GM19328 (cell line): ENCODE results near the gene FBXO8.
"Not testable (repeated sequence)": the region's sequence is repeated elsewhere in the genome, so short reads cannot be mapped to it uniquely, and the experiment has no call there.

Experiments
- ATAC-seq: cut with Tn5 transposase; IDR thresholded peaks from one replicate; pipeline ENCODE4 v1.9.1; 2021; ENCODE audit warnings: mild to moderate bottlenecking, moderate library complexity; ENCODE audit not compliant: unreplicated experiment

Gene FBXO8, protein sequence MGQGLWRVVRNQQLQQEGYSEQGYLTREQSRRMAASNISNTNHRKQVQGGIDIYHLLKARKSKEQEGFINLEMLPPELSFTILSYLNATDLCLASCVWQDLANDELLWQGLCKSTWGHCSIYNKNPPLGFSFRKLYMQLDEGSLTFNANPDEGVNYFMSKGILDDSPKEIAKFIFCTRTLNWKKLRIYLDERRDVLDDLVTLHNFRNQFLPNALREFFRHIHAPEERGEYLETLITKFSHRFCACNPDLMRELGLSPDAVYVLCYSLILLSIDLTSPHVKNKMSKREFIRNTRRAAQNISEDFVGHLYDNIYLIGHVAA

DNA sequence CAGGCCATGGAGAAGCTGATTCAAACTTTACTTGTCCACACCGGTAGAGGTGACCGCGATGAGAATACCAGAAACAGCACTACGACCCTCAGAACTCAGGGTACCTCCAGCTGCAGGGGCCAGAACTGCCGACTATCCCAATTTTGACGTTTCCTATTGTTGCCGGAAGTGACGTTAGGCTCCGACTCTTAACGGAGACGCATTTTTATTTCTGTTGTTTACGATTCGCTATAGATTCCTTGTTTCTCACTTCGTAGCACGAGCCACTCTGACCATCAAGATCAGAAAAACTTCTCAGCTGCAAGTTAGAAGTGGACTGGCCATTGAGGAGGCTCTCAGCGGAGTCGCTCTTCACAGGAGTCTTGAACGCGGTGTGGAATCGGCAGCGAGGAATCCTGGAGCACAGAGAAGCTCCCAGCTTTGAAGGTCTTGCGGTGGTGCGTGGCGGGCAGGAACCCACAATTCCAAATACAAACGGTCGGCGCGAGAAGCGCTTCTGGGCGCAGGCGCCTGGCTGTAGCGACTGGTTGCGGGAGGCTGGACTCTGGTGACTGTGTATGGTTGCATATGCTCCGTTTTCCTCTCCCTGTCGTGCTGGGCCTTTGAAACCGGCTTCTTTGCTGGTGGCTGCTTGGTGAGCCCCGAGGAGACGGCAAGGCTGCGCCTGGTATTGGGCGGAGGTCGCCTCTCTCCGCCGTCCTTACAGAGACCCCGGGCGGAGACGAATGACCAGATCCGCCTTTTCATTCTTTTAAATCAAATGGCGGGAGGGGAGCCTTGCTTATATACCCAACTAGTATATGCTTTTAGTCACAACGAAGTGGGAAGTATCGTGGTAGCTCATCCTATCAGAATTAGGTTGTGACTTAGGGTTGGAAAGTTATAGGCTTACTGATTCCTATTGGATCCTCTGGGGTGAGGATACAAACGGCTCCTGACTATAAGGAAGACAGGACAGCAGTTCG lies at the start of gene FBXO8, which contains the start of gene CEP44:
Gene FBXO8, minus strand, starts transcription at position 161 of the 965 bp plus-strand sequence. CDS start 20,575 bp downstream, outside the sequence.
Gene CEP44, plus strand, starts transcription at position 405 of the 965 bp plus-strand sequence. CDS start 15,211 bp downstream, outside the sequence.
- peak; percentile 57 for ATAC-seq

DNA sequence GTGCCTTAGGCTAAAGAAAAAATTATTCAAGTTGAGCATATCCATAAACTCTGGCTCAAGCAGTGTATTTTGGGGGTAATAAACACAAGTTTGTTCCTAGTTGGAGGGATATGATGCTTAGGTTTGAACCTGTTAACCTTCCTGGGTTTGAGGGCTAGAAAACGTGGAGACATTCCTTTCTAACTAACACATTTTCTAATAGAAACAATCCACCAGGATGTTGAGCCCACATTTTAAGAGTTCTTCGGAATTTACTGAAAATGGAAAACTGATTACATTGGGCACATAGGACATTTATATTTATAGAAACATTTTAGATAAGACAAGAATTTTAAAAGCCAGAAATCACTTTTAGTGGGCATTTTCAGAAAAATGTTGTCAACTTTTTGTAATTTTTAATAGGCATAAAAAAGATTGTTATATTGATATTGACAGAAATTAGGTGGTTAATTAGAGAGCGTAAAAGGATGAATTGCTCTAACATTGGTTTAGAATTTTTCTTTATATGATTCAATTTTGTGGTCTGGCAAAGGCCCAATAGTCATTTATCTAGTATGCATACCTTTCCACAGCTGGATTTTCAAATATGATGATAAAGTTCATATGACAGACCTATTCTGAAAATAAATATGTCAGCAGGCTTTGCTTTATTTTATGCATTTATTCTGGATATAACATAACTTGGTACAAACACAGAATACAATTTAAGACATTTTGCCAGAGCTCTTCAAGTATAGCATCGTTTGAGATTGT lies 49.5 kb upstream of the FBXO8 start:
- ATAC-seq = no peak

DNA sequence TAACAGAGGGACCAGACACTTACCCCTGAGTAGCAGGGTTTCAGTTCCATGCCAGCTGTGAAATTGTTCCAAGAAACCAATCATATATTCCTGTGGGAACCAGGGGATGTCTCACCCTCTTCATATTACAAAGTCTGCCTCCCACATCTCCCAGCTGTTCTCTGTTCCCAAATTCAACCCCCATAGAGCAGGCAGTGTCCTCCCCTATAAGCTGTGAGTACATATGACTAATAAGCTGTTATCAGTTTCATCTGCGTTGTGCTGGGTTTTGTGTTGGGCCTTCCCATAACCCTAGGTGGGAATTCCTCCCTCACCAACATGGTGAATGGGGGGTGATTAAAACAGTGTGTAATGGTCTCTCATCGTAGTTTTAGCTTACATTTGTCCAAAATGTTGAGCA lies 41.3 kb upstream of the FBXO8 start:
- no peak for ATAC-seq

DNA sequence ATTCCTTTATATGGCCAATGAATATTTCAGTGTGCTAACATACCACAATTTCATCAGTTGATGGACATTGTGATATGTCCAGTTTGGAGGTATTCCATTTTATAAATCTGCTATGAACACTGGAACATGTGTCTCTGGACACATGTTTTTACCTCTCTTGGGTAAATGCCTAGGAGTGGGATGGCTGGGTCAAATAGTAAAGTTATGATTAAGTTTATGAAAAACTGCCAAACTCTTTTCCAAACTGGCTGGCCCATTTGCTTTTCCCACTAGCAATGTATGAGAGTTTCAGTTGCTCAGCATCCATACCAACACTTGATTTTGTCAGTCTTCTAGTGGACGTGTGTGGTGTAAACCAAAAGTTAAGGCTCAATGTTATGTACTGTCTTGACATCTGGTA lies 40.8 kb upstream of the FBXO8 start:
- ATAC-seq = no peak

DNA sequence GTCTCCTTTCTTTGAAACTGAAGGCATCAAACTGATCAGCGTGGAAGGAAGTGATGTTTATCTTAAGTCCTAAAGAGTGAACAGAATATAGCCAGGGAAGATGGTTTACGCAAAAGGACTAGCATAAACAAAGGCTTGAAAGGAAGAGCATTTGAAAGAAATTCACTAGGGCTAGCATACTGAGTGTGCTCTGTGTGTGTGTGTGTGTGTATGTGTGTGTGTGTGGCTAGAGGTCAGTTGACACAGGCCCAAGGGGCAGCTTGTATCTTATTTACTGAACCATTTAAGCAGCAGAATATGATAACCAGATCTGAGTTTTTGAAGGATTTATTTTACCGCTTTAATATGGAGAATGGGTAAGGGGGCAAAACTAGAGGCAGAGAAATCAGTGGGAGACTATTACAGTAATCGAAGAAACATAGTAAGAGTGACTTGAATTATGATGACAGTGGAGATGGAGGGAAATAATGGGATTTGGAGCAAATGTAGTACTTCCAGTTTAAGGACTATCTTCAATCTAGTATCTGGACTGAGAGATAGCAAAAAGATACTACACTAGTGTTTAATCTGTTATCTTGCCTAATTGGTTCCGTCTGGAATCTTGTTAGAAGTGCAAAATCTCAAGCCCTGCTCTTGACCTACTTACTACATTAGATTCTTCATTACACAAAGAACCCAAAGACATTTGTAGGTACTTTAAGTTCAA lies 37.2 kb upstream of the FBXO8 start:
- no peak for ATAC-seq

DNA sequence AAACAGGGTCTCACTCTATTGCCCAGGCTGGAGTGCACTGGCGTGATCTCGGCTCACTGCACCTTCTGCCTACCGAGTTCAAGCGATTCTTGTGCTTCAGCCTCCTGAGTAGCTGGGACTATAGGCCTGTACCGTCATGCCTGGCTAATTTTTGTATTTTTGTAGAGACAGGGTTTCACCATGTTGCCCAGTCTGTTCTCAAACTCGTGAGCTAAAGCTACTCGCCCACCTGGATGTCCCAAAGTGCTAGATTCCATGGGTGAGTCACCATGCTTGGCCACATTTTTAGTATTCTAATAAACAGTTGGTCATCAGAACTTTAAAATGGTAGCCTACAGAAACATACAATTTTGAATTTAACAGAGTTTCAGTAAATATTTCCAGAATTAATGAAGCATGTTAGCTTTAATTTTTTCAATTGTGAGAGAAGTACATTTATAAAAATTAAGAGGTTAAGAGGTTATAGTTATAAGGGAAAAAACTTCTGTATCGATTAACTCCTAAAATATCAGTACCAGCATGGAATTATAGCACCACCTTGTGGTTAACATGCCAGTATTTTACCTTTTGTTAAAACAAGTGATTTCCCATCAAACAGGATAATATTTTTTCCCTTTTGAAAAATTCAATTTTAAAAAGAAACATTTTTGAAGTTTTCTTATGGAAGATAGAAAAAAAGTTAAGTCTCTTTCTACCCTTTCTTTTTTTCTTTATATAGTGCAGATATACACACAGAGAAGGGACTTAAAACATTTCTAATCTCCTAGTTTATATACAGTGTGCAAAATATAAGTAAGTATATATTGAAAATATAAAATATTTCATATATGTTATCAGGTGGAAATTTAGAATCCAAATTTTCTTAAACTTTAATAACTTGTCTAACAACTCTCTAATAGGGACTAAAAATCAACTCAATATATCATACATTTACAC lies 35.6 kb upstream of the FBXO8 start:
- no peak for ATAC-seq

DNA sequence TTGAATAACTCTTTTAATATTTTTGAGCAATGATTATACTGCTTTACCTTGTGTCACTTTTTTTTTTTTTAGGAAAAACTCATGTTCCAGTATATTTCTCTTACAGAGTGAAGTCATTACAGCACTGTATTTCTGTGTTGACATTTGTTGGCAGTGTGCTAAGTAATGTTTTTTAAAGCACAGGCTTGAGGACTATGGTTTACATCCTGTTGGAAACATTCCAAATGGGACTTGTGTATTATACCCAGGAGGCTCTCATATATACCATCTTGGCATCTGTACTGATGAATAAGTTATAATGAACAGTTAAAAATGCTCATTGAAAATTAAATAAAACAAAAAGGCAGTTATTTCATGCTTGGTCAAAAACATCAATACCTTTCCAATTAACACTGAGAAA lies 34.1 kb upstream of the FBXO8 start:
- ATAC-seq = no peak

DNA sequence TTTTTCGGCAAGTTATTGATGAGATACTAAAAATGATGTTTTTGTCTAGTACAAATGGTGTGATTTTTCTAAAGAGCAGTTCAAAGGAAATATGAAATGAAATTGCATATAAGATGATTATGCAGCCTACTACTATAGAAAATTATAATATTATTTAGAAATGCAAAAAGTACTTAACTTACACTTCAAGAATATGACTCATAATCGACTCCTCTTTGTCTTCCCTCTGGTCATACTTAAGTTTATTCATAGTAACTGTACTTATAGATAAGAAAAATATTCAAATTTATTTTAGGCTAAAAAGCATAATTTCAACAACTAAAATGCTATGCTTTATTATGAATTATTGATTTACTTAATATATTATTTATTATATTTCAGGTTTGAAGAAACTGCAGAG lies 33.5 kb upstream of the FBXO8 start:
- no peak for ATAC-seq

DNA sequence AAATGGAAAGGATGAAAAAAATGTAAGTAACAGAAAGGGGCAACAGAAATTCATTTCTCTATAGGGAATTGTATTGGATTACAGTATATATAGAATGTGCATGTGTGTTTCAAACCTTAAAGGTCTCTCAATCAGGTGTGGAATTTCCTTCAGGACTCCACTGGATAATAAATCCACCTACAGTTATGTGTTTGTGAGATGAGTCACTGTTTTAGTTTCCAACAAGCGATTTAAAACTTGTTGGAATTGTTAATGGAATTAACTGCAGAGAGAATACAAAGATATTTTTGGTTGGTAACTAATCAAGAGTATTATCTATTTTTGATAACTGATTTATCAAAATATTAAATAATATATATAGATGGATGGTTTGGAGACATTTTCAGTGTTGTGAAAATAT lies 33.1 kb upstream of the FBXO8 start:
- no peak for ATAC-seq

DNA sequence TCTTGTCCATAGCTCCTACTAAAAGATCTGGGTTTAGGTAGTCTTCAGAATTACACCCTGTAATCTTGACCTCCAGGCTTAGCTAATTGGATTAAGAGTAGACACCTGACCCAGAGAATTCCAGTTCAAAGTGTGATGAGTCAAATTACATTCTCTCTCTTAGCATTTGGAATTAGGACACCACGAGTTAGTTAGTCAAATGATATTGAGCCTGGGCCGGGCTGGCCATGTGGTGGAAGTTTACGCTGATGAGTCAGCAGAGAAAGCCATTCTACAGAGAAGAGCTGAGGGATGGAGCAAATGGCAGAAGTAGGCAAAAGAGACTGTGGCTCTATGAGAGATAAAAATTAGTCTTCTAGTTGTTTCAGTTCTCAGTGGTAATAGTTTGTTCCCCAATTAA lies 31.3 kb upstream of the FBXO8 start:
- ATAC-seq = no peak

DNA sequence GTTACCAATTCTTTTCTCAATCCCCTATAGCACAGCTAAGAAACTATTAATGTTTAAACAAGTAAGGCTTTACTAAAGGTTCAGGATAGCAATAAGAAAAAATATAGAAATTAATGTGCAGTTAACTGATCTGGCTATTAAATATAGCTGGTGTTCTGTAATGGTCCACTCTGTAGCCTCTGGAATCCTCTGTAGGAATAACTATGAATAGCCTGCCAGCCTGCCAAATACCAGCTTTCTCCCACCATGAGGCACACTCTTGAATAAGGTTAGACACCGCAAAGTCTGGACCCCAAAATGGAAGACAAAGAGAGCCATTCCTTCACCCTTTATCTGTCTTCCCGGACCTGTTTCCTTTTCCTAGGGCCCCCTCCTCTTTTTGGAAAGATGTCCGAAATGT lies 30.8 kb upstream of the FBXO8 start:
- no peak for ATAC-seq

DNA sequence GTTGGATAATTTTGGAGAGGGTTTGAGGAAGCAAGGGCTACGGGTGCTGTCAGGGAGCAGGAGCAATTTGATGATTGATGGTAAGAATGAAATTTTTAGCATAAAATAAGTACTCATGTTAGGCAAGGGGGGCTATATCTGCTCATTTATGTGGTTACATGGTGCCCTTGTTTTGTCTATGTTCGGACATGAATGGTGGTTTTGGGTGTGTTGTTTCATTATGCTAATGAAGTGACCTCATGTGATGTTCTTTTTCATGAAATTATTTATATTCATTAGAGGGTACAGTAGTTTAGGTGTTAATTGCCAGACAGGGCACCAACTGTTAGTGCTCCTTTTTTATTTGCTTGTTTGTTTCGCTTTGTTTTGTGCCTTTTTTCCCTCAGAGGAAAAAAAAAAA lies 29.5 kb upstream of the FBXO8 start:
- ATAC-seq = no peak

DNA sequence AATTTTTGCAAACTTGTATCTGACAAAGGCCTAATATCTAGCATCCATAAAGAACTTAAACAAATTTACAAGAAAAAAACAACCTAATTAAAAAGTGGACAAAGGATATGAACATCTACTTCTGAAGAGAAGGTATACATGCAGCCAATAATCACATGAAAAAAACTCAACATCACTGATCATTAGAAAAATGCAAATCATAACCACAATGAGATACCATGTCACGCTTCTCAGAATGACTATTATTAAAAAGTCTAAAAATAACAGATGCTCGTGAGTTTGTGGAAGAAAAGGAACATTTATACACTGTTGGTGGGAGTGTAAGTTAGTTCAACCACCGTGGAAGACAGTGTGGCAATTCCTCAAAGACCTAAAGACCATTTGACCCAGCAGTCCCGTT lies 24.2 kb upstream of the FBXO8 start:
- no peak for ATAC-seq

DNA sequence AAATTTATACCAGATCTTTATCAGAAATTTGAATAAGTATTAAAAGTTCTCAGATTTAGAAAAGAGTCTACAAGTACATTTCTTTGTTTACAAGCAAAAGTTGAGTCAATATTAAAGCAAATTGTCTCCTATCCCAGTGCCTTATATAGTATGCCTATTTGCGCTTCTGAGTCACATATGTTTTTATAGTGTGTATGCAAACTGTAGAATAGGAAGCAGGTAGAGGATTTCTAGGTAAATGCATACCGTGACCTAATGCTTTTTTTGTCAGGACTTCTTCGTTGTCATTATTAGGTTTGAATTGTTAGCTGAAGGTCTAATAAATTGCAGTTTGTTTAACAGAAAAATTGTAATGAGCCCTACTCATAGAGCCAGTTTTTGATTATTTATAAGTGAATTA lies 22.5 kb upstream of the FBXO8 start:
- ATAC-seq = no peak

DNA sequence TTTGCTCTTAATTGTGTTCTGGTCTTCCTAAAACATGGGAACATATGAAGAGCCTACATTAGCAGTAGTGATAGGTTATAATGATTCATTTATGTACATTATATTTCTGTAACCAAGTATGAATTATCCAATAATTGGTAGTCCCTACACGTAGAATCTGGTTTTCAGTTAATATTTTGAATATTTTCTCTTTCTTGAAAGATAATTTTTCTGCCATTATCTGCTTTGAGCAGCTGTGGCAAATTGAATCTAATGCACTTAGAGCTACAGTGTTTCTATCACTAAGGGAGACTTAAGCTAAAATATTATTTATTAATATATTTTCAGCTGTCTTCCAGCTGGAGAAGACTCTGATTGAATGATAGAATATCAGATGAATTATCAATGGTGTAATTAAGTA lies 21.2 kb upstream of the FBXO8 start:
- no peak for ATAC-seq

DNA sequence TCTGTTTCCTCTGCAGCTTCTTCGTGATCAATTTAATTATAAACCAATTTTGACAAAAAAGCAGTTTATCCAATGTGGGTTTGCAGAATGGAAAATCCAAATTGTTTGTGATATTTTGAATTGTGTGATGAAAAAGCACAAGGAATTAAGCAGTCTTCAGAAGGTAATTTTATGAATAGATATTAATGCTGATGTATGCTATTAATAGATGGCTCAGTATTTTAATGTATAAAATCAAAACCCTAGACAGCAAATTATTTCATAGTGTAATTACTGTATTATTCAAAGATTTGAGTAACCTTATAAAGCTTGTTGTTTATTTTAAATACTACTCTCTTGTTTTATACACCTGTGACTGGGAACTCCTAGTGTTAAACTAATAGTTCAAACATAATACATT lies 20.2 kb upstream of the FBXO8 start:
- no peak for ATAC-seq

DNA sequence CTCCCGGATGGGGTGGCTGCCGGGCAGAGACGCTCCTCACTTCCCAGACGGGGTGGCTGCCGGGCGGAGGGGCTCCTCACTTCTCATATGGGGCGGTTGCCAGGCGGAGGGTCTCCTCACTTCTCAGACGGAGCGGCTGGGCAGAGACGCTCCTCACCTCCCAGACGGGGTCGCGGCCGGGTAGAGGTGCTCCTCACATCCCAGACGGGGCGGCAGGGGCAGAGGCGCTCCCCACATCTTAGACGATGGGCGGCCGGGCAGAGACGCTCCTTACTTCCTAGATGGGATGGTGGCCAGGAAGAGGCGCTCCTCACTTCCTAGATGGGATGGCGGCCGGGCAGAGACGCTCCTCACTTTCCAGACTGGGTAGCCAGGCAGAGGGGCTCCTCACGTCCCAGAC lies 11.7 kb upstream of the FBXO8 start:
- ATAC-seq = not testable (repeated sequence)

DNA sequence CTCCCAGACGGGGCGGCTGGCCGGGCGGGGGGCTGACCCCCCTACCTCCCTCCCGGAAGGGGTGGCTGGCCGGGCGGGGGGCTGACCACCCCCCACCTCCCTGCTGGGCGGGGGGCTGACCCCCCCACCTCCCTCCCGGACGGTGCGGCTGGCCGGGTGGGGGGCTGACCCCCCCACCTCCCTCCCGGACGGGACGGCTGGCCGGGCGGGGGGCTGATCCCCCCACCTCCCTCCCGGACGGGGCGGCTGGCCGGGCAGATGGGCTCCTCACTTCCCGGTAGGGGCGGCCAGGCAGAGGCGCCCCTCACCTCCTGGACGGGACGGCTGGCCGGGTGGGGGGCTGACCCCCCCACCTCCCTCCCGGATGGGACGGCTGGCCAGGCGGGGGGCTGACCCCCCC lies 11.2 kb upstream of the FBXO8 start:
- ATAC-seq = not testable (repeated sequence)

DNA sequence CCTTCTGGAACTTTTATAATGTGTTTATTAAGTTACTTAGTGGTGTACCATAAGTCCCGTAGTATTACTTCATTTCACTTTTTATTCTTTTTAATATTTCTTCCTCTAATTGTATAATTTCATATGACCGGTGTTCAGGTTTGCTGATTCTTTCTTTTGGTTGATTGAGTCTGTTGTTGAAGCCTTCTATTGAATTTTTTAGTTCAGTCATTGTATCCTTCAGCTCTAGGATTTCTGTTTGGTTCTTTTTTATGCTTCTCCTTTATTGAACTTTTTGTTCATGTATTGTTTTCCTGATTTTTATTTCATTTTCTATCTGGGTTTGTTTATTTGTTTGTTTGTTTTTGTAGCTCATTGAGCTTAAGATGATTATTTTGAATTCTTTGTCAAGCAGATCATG lies 9.0 kb upstream of the FBXO8 start:
- ATAC-seq = no peak

DNA sequence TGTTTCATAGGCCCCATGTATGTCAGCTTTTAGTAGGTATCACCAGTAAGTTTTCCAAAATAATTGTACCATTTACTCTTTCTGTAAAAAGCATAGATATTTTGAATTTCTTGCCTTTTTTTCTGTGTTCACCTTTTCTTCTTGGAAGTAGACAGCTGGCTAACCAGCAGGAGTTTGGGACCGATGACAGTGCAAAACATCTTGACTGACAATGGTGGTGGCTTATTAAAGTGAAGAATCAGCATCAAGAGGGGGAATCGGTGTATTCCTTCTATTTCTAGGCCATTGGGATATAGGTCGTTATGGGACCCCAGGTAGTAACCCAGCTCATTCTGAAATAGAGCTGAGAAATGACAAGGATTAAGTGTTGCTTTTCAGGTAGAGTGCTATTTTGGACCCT lies 3.4 kb upstream of the FBXO8 start:
- no peak for ATAC-seq
